ENCODE measurements around the gene SNX5. TPM values are rescaled to one million over a fixed set of nuclear protein-coding genes. Genes with fewer than 3 reads are reported as not detected.

SNX5 gene
- total RNA-seq, 2 experiments from 2014 or later: 204 to 274 TPM

- BruUV-seq (replicated peaks): no TSS peak
Observed at GRCh38 chr20:18011951-18012645, 43.5 kb upstream of the SNX5 start.

DNA sequence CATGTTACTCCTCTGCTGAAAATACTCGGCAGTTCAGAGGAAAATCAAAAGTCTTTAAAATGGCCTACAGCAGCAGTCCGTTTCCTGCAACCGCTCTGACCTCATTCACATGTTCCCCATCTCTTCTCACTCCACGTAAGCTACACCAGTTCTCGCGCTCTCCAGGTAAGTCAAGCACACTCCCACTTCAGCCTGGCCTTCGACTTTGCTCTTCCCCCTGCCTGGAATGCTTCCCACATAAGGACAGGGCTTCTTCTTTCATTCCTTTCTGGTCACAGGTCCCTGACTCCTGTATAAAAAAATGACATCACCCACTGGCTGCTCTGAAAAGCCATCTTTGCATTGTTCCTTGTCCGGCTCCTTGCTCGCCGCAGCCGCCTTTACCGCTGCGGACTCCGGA lies 42.9 kb upstream of the SNX5 start:
- no peak for DNase-seq (ENCODE audit: low spot score)
- no peaks in the 10 kb centered on the region for H4K20me1 ChIP-seq (ENCODE audit: insufficient read depth, low read length)
- ChIA-PET POLR2A (no interaction called here), CTCF (ENCODE audit: unreplicated experiment) (no interaction called here)
- H2AFZ ChIP-seq (ENCODE audit: low read length): no peak overlapping the region
- H3K79me2 ChIP-seq (ENCODE audit: insufficient read depth, low read depth, low read length): no peaks in the 10 kb centered on the region
- no peak overlapping the region for H3K4me3 ChIP-seq (ENCODE audit: low read depth, low read length, poor library complexity, severe bottlenecking)
- intact Hi-C loops (cut with micrococcal nuclease; ENCODE audit: unreplicated experiment): no loop called here
- H3K27ac ChIP-seq (ENCODE audit: low read depth, low read length, poor library complexity, severe bottlenecking): no peak overlapping the region
- H3K4me2 ChIP-seq (ENCODE audit: low read length): no peak overlapping the region
- H3K4me1 ChIP-seq (ENCODE audit: insufficient read depth, low read length, poor library complexity, severe bottlenecking): no peaks in the 10 kb centered on the region
- no peaks in the 10 kb centered on the region for H3K9me2 ChIP-seq (ENCODE audit: insufficient read depth, low read length)
- no peaks in the 10 kb centered on the region for H3K36me3 ChIP-seq (ENCODE audit: insufficient read depth, low read length)
- BruUV-seq (replicated peaks): no TSS peak
- no peaks in the 10 kb centered on the region for H3K9me3 ChIP-seq (ENCODE audit: low read length)
- TF ChIP-seq CTCF (conservative IDR thresholded peaks at IDR 0.05; ENCODE audit: low read length) (no peak), EZH2phosphoT487 (IDR thresholded peaks at IDR 0.05; ENCODE audit: borderline replicate concordance, low read depth, low read length) (no peak)

More at GRCh38 chr20:18011951-18012645, 43.5 kb upstream of the SNX5 start:
- H3K27ac ChIP-seq (ENCODE audit: low read depth, low read length, poor library complexity, severe bottlenecking): no peak overlapping the region
- H4K20me1 ChIP-seq (ENCODE audit: insufficient read depth, low read length): no peaks in the 10 kb centered on the region
- ChIA-PET CTCF (ENCODE audit: unreplicated experiment) (no interaction called here), POLR2A (interaction anchor here (1.2 to 1.4 kb wide), 2 partner anchors 41 to 56 kb away, joined by 3 read pairs; no protein-coding TSS in a partner anchor)
- H3K79me2 ChIP-seq (ENCODE audit: insufficient read depth, low read depth, low read length): no peaks in the 10 kb centered on the region
- H3K4me1 ChIP-seq (ENCODE audit: insufficient read depth, low read length, poor library complexity, severe bottlenecking): no peaks in the 10 kb centered on the region
- no peak overlapping the region for H2AFZ ChIP-seq (ENCODE audit: low read length)
- H3K9me3 ChIP-seq (ENCODE audit: low read length): no peaks in the 10 kb centered on the region
- no peak overlapping the region for H3K4me3 ChIP-seq (ENCODE audit: low read depth, low read length, poor library complexity, severe bottlenecking)
- no peak for DNase-seq (ENCODE audit: low spot score)
- no peaks in the 10 kb centered on the region for H3K36me3 ChIP-seq (ENCODE audit: insufficient read depth, low read length)
- intact Hi-C loops (cut with micrococcal nuclease; ENCODE audit: unreplicated experiment): no loop called here
- no peaks in the 10 kb centered on the region for H3K9me2 ChIP-seq (ENCODE audit: insufficient read depth, low read length)
- TF ChIP-seq CTCF (conservative IDR thresholded peaks at IDR 0.05; ENCODE audit: low read length): no peak
- no peak for TF ChIP-seq EZH2phosphoT487 (IDR thresholded peaks at IDR 0.05; ENCODE audit: borderline replicate concordance, low read depth, low read length)
- H3K4me2 ChIP-seq (ENCODE audit: low read length): no peak overlapping the region

DNA sequence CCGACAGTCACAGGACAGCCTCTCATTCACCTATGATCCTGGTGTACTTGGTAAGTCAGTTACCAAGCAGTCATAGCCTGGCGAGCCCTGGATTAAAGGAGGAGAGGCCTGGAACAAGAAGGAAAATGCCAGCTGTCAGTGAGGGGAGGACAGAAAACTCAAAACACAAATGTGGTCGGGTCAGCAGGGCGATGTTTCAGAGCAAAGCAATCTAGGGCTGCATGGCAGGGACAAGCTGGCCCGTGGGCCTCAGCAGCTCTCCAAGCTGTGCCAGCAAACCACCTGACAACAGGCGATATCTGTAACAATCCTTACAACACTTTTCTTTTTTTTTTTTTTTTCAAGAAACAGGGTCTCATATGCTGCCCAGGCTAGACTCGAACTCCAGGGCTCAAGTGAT lies 40.5 kb upstream of the SNX5 start:
- no peaks in the 10 kb centered on the region for H3K36me3 ChIP-seq (ENCODE audit: insufficient read depth, low read length)
- H4K20me1 ChIP-seq (ENCODE audit: insufficient read depth, low read length): no peaks in the 10 kb centered on the region
- no peak overlapping the region for H3K4me2 ChIP-seq (ENCODE audit: low read length)
- H3K9me2 ChIP-seq (ENCODE audit: insufficient read depth, low read length): no peaks in the 10 kb centered on the region
- ChIA-PET POLR2A (interaction anchor here (0.6 kb wide), 1 partner anchor 133 kb away, joined by 3 read pairs; no protein-coding TSS in a partner anchor), CTCF (ENCODE audit: unreplicated experiment) (no interaction called here)
- TF ChIP-seq EZH2phosphoT487 (IDR thresholded peaks at IDR 0.05; ENCODE audit: borderline replicate concordance, low read depth, low read length) (no peak), CTCF (conservative IDR thresholded peaks at IDR 0.05; ENCODE audit: low read length) (no peak)
- intact Hi-C loops (cut with micrococcal nuclease; ENCODE audit: unreplicated experiment): no loop called here
- no TSS peak for BruUV-seq (replicated peaks)
- H2AFZ ChIP-seq (ENCODE audit: low read length): no peak overlapping the region
- peaks cover 11% of the 10 kb centered on the region for H3K4me1 ChIP-seq (ENCODE audit: insufficient read depth, low read length, poor library complexity, severe bottlenecking)
- H3K4me3 ChIP-seq (ENCODE audit: low read depth, low read length, poor library complexity, severe bottlenecking): no peak overlapping the region
- DNase-seq (ENCODE audit: low spot score): no peak
- H3K79me2 ChIP-seq (ENCODE audit: insufficient read depth, low read depth, low read length): no peaks in the 10 kb centered on the region
- H3K27ac ChIP-seq (ENCODE audit: low read depth, low read length, poor library complexity, severe bottlenecking): no peak overlapping the region
- no peaks in the 10 kb centered on the region for H3K9me3 ChIP-seq (ENCODE audit: low read length)

Measured in OCI-LY7 (cell line).